Stimulated activated CD4-positive, alpha-beta T cell treated with anti-CD3 and anti-CD28 coated beads, Interleukin-12 subunit alpha, Interleukin-12 subunit beta, amount 100 ng/mL, for 24 hours (primary cell): ENCODE measurements around the gene MEI1.

Source experiments
- DNase-seq, 2 experiments: peaks; one replicate each; pipeline ENCODE4 v3.0.0-alpha.2; 2020; ENCODE audit warnings: low read depth in 2 of 2

The MEI1 gene

GRCh38 chr22:41746567-41747400 is 47.5 kb downstream of the MEI1 start:
- DNase-seq, result peak; percentile 10 to 36

GRCh38 chr22:41752011-41752970 is 53.0 kb downstream of the MEI1 start:
- no peak for DNase-seq

GRCh38 chr22:41753984-41754383 is 54.7 kb downstream of the MEI1 start:
- no peak for DNase-seq

GRCh38 chr22:41757502-41757901 is 58.2 kb downstream of the MEI1 start:
- DNase-seq, result no peak

- DNase-seq, result no peak
Observed at GRCh38 chr22:41758231-41758630, 58.9 kb downstream of the MEI1 start.

GRCh38 chr22:41762980-41763779 is 63.9 kb downstream of the MEI1 start:
- DNase-seq, result no peak

- DNase-seq, result no peak
Observed at GRCh38 chr22:41766476-41766875, 67.2 kb downstream of the MEI1 start.

GRCh38 chr22:41768430-41768829 is 69.1 kb downstream of the MEI1 start:
- no peak for DNase-seq

- DNase-seq, result no peak
Observed at GRCh38 chr22:41770715-41771468, 71.6 kb downstream of the MEI1 start.

- no peak for DNase-seq
Observed at GRCh38 chr22:41772198-41772597, 72.9 kb downstream of the MEI1 start.

- DNase-seq, result no peak
Observed at GRCh38 chr22:41772645-41773044, 73.3 kb downstream of the MEI1 start.

- no peak for DNase-seq
Observed at GRCh38 chr22:41775338-41775737, 76.0 kb downstream of the MEI1 start.

- no peak for DNase-seq
Observed at GRCh38 chr22:41775976-41776375, 76.7 kb downstream of the MEI1 start.

GRCh38 chr22:41776381-41776780 is 77.1 kb downstream of the MEI1 start:
- no peak for DNase-seq

GRCh38 chr22:41777749-41778425 is 78.6 kb downstream of the MEI1 start:
- DNase-seq, result no peak

GRCh38 chr22:41779929-41780505 is 80.7 kb downstream of the MEI1 start:
- DNase-seq, result no peak

- peak; percentile 65 to 85 for DNase-seq
Observed at GRCh38 chr22:41780746-41781505, 81.6 kb downstream of the MEI1 start.

GRCh38 chr22:41781507-41781906 is 82.2 kb downstream of the MEI1 start:
- DNase-seq, result no peak

- DNase-seq, result no peak
Observed at GRCh38 chr22:41782316-41782715, 83.0 kb downstream of the MEI1 start.
